Endothelial cell (in vitro differentiated cells): Measurements from ENCODE around the gene ABO. TPM values are rescaled to one million over a fixed set of nuclear protein-coding genes. Genes with fewer than 3 reads are reported as not detected.

Experiments used
- DNase-seq: peaks from one replicate; pipeline ENCODE4 v3.0.0; 2021; ENCODE audit warnings: low spot score
- H3K27ac Mint-ChIP-seq: one replicate; pipeline ENCODE4 v1.8.0; 2021; ENCODE audit warnings: mixed read lengths, inconsistent platforms; ENCODE audit not compliant: unreplicated experiment
- H3K27me3 Mint-ChIP-seq: one replicate; pipeline ENCODE4 v1.8.0; 2021; ENCODE audit warnings: mild to moderate bottlenecking, moderate library complexity, mixed read lengths, inconsistent platforms; ENCODE audit not compliant: unreplicated experiment
- H3K36me3 Mint-ChIP-seq: one replicate; pipeline ENCODE4 v1.8.0; 2021; ENCODE audit warnings: mild to moderate bottlenecking, low read depth, mixed read lengths, inconsistent platforms; ENCODE audit not compliant: unreplicated experiment
- H3K4me1 Mint-ChIP-seq: one replicate; pipeline ENCODE4 v1.8.0; 2021; ENCODE audit warnings: mild to moderate bottlenecking, mixed read lengths, inconsistent platforms; ENCODE audit not compliant: unreplicated experiment
- H3K4me3 Mint-ChIP-seq: one replicate; pipeline ENCODE4 v1.8.0; 2021; ENCODE audit warnings: mild to moderate bottlenecking, mixed read lengths, inconsistent platforms; ENCODE audit not compliant: unreplicated experiment
- H3K9me3 Mint-ChIP-seq: one replicate; pipeline ENCODE4 v1.8.0; 2021; ENCODE audit warnings: mixed read lengths, inconsistent platforms; ENCODE audit not compliant: unreplicated experiment
- total RNA-seq: library from RNA; stranded (reverse); fragmentation: NEBNext Ultra II Directional; extraction: Animal tissue kit (Norgen Biotek cat#: 25700); gene quantifications from one replicate; pipeline ENCODE4 v1.2.1, GENCODE V29; 2021; ENCODE audit not compliant: unreplicated experiment
- TF ChIP-seq, protein P1 (sequence below): fragments of 200-600 bp; sonication (generic); IDR thresholded peaks from one replicate; pipeline ENCODE4 v1.5.0; 2021; ENCODE audit warnings: antibody characterized with exemption; ENCODE audit not compliant: unreplicated experiment

The ABO gene
- total RNA-seq, 1 donor from 2014 or later, result 1.4 TPM

DNA sequence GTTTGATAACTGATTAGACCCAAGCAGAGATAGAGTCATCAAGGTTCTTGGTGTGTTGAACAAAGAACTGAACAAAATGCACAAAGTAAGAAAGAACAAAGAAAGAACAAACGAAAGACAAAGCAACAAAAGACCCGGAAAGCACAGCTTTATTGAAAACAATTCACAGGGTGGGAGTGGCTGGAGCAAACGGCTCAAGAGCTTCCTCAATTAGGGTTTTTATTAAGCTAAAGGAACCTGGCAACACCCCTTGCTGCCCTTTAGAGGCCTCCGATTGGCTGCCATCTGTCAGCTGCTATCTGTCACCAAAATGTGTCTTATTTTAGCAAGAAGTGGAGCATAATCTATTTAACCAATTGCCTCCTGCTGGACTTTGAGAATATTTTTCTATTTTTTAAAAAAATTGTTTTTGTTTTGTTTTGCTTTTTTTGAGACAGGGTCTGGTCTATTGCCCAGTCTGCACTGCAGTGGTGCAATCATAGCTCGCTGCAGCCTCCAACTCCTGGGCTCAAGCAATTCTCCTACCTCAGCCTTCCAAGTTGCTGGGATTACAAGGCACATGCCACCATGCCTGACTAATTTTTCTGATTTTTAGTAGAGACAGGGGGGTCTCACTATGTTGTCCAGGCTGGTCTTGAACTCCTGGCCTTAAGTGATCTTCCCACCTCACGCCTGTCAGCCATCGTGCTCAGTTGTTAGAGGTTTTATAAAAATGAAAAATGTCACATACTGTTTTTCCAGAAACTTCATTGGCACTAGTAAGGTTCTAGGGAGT lies 7.7 kb upstream of the ABO start:
- Mint-ChIP-seq H3K27ac (no peak overlapping the region), H3K9me3 (no peaks in the 10 kb centered on the region), H3K4me1 (no peaks in the 10 kb centered on the region), H3K27me3 (no peaks in the 10 kb centered on the region), H3K36me3 (peaks cover 4% of the 10 kb centered on the region), H3K4me3 (no peak overlapping the region)
- TF ChIP-seq, protein P1, sequence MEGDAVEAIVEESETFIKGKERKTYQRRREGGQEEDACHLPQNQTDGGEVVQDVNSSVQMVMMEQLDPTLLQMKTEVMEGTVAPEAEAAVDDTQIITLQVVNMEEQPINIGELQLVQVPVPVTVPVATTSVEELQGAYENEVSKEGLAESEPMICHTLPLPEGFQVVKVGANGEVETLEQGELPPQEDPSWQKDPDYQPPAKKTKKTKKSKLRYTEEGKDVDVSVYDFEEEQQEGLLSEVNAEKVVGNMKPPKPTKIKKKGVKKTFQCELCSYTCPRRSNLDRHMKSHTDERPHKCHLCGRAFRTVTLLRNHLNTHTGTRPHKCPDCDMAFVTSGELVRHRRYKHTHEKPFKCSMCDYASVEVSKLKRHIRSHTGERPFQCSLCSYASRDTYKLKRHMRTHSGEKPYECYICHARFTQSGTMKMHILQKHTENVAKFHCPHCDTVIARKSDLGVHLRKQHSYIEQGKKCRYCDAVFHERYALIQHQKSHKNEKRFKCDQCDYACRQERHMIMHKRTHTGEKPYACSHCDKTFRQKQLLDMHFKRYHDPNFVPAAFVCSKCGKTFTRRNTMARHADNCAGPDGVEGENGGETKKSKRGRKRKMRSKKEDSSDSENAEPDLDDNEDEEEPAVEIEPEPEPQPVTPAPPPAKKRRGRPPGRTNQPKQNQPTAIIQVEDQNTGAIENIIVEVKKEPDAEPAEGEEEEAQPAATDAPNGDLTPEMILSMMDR, result no peak
- no peak for DNase-seq

DNA sequence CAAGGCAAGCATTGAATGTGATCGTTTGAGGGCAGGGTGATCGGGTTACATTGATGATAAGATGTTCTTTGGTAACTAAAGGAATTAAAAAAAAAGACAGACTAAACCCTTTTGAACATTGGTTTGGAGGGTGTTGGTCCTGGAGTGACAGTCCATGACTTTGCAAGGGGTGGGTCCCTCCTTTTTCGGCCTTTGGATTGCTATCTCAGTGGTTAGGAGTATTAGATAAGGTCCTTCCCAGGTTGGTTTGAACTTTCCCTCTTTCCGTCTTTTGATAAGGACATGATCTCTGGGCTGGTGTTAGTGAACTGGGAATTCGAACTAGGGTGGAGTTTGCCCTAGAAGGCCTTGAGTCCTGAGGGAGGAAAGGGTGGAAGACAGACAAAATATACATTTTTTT lies 5.4 kb upstream of the ABO start:
- Mint-ChIP-seq H3K27me3 (no peaks in the 10 kb centered on the region), H3K27ac (no peak overlapping the region), H3K4me3 (peak overlapping the region; percentile 7), H3K36me3 (peaks cover 6% of the 10 kb centered on the region), H3K9me3 (no peaks in the 10 kb centered on the region), H3K4me1 (no peaks in the 10 kb centered on the region)
- DNase-seq, result no peak
- TF ChIP-seq, protein P1, result no peak

DNA sequence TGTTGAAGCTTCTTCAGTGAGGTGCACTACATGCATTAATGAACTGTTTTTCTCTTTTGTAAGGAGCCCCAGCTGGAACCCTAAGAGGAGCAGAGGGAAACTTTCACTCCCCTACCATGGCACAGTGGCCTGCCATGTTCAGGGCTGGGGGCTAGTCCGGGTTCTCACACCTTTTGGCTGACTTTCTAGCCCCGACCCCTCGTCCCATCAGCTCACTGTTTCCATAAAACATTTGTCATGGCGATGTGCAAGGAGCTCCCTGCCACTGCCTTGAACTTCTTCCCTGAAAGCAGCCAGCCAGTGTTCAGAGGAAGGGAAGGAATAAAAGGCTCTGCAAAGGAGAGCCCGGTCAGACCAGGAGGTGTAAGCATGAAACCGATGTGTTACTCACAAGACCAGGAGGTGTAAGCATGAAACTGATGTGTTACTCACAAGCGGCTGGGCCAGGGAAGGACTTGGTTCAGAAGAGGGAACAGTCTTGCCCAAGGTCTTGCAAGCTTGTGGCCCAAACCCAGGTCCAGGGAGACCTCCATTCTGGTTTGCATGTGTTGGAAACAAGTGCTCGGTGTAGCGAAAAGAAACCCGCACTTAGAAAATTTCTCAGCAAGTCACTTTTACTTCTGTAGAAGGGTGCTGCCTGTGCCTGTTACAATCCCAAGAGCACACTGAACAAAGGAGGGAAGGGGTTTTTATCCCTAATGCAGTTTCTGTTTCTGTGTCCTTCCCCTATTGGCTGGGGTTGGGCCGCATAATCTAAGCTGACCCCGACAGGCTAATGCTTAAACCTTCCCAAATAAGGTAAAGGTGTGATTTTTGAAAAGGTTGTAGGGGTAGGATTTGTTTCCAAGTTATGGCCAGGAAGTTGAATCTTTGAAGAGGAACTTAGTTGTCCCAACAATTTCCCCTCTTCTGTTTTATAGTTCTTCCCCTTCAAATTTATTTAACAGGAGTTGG lies 3.4 kb upstream of the ABO start:
- H3K4me3 Mint-ChIP-seq, result no peak overlapping the region
- H3K27me3 Mint-ChIP-seq, result peaks cover 3% of the 10 kb centered on the region
- peaks cover 4% of the 10 kb centered on the region for H3K4me1 Mint-ChIP-seq
- TF ChIP-seq, protein P1, result no peak
- no peak for DNase-seq
- peaks cover 6% of the 10 kb centered on the region for H3K36me3 Mint-ChIP-seq
- no peaks in the 10 kb centered on the region for H3K9me3 Mint-ChIP-seq
- no peak overlapping the region for H3K27ac Mint-ChIP-seq

DNA sequence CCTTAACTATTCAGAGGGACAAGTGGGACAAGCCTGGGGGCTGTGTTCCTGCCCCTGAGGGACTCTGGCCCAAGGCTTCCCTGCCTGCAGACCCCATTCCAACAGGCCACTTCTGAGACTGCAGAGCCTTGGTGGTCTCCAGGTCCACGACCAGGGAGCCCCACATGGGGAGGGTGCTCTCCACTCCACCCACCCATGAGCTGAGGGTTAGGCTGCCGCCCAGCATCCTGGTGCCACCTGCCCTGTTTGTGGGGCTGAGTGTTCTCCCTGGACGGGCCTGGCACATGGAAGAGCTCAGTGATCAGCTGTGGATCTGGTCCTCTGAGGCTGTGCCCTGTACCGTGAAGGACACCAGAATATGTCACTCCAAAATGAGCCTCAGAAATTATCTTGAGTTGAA lies 2.5 kb upstream of the ABO start:
- H3K27me3 Mint-ChIP-seq, result peaks cover 3% of the 10 kb centered on the region
- no peaks in the 10 kb centered on the region for H3K9me3 Mint-ChIP-seq
- H3K4me1 Mint-ChIP-seq, result peaks cover 4% of the 10 kb centered on the region
- no peak overlapping the region for H3K4me3 Mint-ChIP-seq
- DNase-seq, result no peak
- H3K36me3 Mint-ChIP-seq, result peaks cover 6% of the 10 kb centered on the region
- no peak overlapping the region for H3K27ac Mint-ChIP-seq
- TF ChIP-seq, protein P1, result no peak
